Inflammatory macrophage treated with lipopolysaccharide for 1 hour (primary cell): Measurements from ENCODE around the gene GSTCD.
A peak's percentile ranks its signal among the peaks of the same experiment; 100 is the strongest.
"Not testable (repeated sequence)": the region's sequence is repeated elsewhere in the genome, so short reads cannot be mapped to it uniquely, and the experiment has no call there.

Experiments
- DNase-seq, 2 donors: peaks; one replicate each; pipeline ENCODE4 v3.0.0-alpha.2; 2020 to 2022

GSTCD gene

GRCh38 chr4:105815701-105816100, 107.1 kb downstream of the GSTCD start:
- no peak for DNase-seq

GRCh38 chr4:105822061-105822460, 113.5 kb downstream of the GSTCD start:
- no peak for DNase-seq

- no peak for DNase-seq
Observed at GRCh38 chr4:105828074-105828473, 119.5 kb downstream of the GSTCD start.

DNA sequence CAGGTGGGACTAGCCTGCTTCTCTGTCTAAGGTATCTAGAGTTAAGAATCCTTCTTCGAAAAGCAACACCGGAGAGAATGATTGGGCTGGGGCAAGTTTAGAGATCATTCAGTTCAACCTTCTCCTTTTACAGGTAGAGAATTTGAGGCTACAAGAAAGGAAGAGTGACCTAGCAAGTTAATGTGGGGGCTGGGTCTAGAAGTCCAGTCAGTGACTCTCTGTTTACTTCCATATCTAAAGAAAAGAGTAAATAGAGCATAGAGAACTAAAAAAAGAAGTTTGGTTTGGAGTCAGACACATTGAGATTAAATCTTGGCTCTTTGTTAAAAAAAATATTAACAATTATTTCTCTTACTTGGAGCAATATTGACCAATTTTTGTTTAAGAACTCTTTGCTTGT, 122.6 kb downstream of the GSTCD start:
- DNase-seq, result no peak

GRCh38 chr4:105835177-105835576, 126.6 kb downstream of the GSTCD start:
- no peak for DNase-seq

DNA sequence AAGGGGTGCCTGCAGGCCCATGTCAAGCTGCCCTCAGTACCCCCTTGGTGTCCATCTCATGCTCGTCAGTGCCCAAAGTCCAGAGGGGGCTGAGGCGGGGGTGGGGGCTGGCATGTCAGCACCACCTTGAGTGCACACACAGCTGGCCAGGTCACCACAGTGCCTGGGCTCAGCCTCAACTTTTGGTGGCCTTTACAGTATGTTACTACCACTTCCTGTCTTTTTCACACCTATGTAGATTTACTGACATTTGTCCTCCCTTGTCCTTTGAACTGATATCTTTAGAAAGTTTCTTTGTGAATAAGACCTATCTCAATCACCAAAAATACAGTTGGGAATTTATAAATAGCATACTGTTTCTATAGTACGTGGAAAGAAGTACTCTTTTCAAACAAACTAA, 128.0 kb downstream of the GSTCD start:
- DNase-seq, result no peak

DNA sequence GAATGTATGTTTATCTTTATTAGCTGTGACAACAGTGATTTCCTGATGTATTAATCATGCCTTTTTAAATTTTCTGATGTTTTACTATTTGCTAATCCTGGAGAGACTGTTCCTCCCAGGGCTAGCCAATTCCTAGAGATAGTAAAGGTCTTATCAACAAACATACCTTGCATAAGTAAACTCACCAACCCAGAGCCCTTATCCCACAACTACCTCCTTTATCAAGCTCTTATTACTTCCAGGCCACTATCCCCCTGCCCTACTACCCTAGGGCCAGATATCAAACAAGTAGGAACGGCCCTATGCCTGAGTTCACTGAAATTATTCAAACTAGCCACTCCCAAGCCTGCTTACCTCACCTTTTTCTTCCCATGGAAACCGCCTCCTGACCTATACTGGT, 128.5 kb downstream of the GSTCD start:
- no peak for DNase-seq

GRCh38 chr4:105838082-105838481, 129.5 kb downstream of the GSTCD start:
- DNase-seq, result no peak

- DNase-seq, result no peak
Observed at GRCh38 chr4:105840426-105841174, 132.0 kb downstream of the GSTCD start.

DNA sequence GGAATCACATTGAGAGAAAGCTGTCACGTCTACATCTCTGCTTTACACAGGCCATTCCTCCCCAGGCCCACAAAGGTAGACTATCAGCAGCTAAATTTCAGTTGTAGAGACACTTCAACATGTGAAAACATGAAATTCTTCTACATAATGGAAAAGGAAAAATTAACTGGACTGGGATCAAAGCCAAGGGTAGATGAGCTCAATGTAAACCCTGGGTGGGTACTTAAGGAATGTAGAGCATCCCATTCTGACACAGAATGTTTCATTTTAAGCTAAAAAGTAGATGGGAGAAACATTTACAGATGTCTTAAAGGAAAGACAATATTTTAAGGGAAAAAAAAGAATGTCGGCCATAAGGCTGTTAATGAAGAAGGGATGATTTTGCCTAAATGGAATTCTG, 135.4 kb downstream of the GSTCD start:
- DNase-seq, result no peak

GRCh38 chr4:105845559-105845958, 137.0 kb downstream of the GSTCD start:
- no peak for DNase-seq

- DNase-seq, result not testable (repeated sequence)
Observed at GRCh38 chr4:105848359-105848758, 139.8 kb downstream of the GSTCD start.

GRCh38 chr4:105851196-105851595, 142.6 kb downstream of the GSTCD start:
- no peak for DNase-seq

DNA sequence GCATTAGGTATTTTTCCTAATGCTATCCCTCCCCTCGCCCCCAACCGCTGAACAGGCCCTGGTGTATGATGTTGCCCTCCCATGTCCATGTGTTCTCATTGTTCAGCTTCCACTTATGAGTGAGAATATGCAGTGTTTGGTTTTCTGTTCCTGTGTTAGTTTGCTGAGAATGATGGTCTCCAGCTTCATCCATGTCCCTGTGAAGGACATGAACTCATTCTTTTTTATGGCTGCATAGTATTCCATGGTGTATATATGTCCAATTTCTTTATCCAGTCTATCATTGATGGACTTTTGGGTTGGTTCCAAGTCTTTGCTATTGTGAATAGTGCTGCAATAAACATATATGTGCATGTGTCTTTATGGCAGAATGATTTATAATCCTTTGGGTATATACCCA, 143.6 kb downstream of the GSTCD start:
- DNase-seq, result not testable (repeated sequence)

GRCh38 chr4:105858466-105859040, 150.0 kb downstream of the GSTCD start:
- no peak for DNase-seq

DNA sequence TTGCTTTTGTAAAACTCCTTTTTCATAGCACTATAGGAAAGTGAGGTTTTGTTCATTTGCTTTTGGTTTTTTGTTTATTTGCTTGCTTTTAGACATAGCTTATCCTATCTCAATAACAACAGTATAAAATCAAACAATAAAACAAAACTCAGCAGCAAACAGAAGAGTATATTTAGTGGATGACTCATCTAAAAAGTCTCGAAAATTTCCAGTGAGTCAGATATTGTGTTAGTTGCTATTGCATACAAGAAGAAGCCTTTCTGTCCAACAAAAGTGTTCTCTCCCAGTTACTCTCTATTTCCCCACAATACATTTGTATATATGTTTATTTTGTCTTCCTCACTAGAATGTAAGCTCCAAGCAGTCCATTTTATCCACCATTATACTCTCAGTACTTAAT, 150.6 kb downstream of the GSTCD start:
- peak in 1 of 2 donors; percentile 1 for DNase-seq

GRCh38 chr4:105870963-105871362, 162.4 kb downstream of the GSTCD start:
- no peak for DNase-seq

DNA sequence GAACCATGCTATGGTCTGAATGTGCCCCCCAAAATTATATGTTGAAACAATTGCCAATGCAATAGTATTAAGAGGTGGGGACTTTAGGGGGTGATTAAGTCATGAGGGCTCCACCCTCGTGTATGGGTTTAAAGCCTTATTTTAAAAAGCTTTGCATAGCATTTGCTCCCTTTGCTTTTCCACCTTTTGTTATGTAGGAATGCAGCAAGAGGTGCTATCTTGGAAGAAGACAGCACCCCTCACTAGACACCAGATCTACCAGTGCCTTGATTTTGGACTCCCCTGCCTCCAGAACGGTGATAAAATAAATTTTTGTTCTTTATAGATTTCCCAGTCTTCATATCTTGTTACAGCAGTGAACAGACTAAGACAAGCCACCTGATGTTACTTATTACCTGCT, 163.4 kb downstream of the GSTCD start:
- no peak for DNase-seq

DNA sequence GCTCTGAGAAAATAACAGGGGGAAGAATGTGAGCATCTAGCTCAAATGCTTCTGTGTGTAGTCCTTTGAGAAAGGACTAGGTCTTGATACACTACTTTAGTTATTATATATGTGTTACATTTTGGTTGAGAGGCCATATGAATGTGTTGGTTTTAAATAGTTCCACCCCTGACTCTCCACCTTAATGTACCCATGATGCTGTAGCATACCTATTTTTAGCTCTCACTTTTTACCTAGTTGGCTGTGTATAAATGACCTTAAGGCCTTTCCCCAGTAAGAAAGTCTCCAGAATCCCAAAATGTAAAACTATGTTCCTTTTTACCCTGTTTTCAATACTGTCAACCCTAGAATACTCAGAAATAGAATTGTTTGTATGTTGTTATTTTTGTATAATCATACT, 166.6 kb downstream of the GSTCD start:
- DNase-seq, result no peak

- no peak for DNase-seq
Observed at GRCh38 chr4:105878668-105879067, 170.1 kb downstream of the GSTCD start.

GRCh38 chr4:105887508-105887907, 178.9 kb downstream of the GSTCD start:
- DNase-seq, result no peak

GRCh38 chr4:105894660-105895582, 186.3 kb downstream of the GSTCD start, which contains the start of gene NPNT:
Gene NPNT (plus strand): TSS chr4:105895471. CDS start chr4:105895653, 182 bp downstream.
- DNase-seq, result no peak
